ENCODE results near the gene GTF2A2.

GRCh38 chr15:59688423-59688781 is 31.1 kb upstream of the GTF2A2 start:
- TF ChIP-seq CTCF (optimal IDR thresholded peaks at IDR 0.05 in 1 of 3, IDR thresholded peaks at IDR 0.05 in 1 of 3, conservative IDR thresholded peaks at IDR 0.05 in 1 of 3; ENCODE audit: extremely low read depth in 1 of 3, insufficient read depth in 2 of 3, low read length in 3 of 3) (no peak), EZH2 (IDR thresholded peaks at IDR 0.05; ENCODE audit: low read length) (no peak)

Data from keratinocyte (primary cell).